Measurements from ENCODE around the gene THSD7B.

The THSD7B gene

GRCh38 chr2:137155356-137156104 is 390.2 kb downstream of the THSD7B start:
- no peak for DNase-seq

GRCh38 chr2:137156221-137156844 is 391.0 kb downstream of the THSD7B start:
- no peak for DNase-seq

- no peak for DNase-seq
These were observed 392.5 kb downstream of the THSD7B start for GRCh38 chr2:137157851-137158250.

- no peak for DNase-seq
These were observed 395.9 kb downstream of the THSD7B start for GRCh38 chr2:137161250-137161649.

GRCh38 chr2:137165968-137166367 is 400.6 kb downstream of the THSD7B start:
- DNase-seq, result no peak

GRCh38 chr2:137167651-137168050 is 402.3 kb downstream of the THSD7B start:
- no peak for DNase-seq

GRCh38 chr2:137168552-137168951 is 403.2 kb downstream of the THSD7B start:
- no peak for DNase-seq

- no peak for DNase-seq
These were observed 406.8 kb downstream of the THSD7B start for GRCh38 chr2:137172162-137172561.

GRCh38 chr2:137173463-137173862 is 408.1 kb downstream of the THSD7B start:
- DNase-seq, result no peak

- no peak for DNase-seq
These were observed 409.9 kb downstream of the THSD7B start for GRCh38 chr2:137175246-137175645.

GRCh38 chr2:137178951-137179377 is 413.6 kb downstream of the THSD7B start:
- no peak for DNase-seq

GRCh38 chr2:137179542-137179941 is 414.2 kb downstream of the THSD7B start:
- no peak for DNase-seq

- DNase-seq, result no peak
These were observed 414.7 kb downstream of the THSD7B start for GRCh38 chr2:137180012-137180411.

- DNase-seq, result no peak
These were observed 416.0 kb downstream of the THSD7B start for GRCh38 chr2:137181370-137181769.

GRCh38 chr2:137182071-137182470 is 416.7 kb downstream of the THSD7B start:
- no peak for DNase-seq

GRCh38 chr2:137183206-137183898 is 418.0 kb downstream of the THSD7B start:
- no peak for DNase-seq

GRCh38 chr2:137185378-137186078 is 420.2 kb downstream of the THSD7B start:
- DNase-seq, result no peak

GRCh38 chr2:137187216-137187615 is 421.9 kb downstream of the THSD7B start:
- DNase-seq, result no peak

- no peak for DNase-seq
These were observed 425.3 kb downstream of the THSD7B start for GRCh38 chr2:137190411-137191195.

GRCh38 chr2:137192366-137193310 is 427.3 kb downstream of the THSD7B start:
- DNase-seq, result no peak

GRCh38 chr2:137193401-137193800 is 428.1 kb downstream of the THSD7B start:
- no peak for DNase-seq
